Measurements from ENCODE around the gene ITPR1.

The ITPR1 gene

DNA sequence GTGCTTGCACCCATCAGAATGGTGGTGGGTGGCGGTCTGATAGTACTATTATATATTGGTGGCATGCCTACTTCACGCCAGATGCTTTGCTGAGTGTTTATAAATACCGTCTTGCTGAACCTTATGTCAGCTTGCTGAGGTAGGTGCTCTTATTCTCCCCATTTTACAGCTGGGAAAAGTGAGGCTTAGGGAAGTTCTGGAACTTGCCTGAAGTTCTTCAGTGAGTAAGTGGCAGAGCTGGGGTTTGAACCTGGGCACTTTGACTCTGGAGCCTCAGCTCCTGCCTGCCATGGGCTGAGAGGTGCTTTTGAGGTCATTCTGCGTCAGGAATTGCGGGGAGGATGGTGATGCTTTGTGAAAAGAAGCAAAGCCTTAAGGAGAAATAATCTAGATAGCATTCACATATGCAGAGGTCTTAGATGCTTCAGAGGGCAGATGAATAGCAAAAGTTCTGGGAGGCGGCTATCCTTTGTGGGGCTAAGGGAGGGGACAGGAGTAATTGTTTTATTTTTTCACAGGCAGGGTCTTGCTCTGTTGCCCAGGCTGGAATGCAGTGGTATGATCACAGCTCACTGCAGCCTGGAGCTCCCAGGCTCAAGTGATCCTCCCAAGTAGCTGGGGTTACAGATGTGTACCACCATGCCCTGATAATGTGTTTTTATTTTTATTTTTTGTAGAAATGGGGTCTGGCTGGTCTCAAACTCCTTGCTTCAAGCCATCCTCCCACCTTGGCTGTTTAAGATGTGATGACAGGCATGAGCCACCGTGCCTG is 18.5 kb downstream of the ITPR1 start:
- DNase-seq = no peak

DNA sequence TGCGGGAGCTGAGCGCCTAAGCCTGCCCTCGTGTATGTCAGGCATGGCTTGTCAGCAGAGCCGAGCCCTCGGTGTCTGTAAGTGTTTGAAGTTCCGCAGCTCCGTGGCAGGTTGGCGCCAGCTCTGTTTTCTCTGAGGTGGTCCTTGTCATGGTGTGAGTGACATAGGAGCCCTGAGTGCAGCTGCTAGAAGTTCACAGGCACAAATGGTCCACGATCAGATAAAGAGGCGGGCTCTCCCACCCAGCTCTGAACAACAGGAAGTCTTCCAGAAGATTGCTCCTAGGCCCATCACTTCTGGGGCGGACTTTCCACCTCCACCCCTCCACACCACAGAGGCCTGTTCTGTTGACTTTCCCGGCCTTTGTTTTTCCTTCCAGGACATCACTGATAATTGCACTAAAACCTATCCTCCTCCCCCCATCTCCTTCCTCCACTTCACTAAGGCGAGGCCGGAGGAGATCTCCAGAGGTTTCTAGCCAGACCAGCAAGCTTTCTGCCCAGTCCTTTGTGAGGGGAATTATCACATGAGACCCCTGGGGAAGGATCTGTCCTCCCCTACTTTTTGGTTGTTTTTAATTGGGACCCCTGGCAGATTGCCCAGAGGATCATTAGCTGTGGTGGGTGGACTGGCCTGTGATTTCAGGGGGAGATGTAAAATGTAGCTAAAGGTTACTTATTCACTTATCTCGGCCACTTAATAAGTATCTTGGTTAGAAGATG is 19.9 kb downstream of the ITPR1 start:
- no peak for DNase-seq

DNA sequence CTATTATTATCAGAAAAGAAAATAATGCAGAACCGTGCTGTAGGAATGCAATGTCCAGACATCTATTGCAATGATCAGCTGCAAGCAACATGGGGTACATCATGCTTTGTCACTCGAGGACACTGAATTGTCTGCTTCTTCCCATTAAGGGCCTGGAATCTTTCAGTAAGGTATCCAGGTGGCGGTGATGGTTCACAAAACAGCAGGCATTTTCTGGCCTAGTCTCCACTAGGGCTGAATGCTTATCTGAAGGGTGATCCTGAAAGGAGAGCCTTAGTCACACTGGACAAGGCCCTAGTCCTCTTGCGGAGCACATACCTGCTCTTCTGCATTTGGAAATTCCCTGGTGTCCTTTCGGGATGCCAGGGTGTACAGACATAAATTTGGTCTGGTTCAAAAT is 21.2 kb downstream of the ITPR1 start:
- no peak for DNase-seq

DNA sequence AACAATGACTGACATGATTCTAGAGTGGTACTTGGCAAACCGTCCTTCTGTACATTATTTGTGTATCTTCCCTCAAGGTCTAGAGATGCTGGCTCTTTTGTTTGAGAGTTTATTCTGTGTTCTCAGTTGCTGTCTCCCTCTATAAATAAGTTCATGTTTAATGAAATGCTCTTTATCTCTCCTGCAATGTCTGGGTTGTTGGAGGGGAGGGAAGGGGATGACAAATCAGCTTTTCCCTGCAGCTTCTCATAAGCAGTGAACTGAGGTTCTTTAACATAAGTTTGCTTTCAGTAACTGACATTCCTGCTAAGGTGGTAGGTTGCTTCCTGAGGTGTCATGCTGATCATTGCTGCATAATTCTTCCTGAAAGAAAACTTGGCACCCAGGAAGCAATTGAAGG is 21.8 kb downstream of the ITPR1 start:
- DNase-seq = no peak

DNA sequence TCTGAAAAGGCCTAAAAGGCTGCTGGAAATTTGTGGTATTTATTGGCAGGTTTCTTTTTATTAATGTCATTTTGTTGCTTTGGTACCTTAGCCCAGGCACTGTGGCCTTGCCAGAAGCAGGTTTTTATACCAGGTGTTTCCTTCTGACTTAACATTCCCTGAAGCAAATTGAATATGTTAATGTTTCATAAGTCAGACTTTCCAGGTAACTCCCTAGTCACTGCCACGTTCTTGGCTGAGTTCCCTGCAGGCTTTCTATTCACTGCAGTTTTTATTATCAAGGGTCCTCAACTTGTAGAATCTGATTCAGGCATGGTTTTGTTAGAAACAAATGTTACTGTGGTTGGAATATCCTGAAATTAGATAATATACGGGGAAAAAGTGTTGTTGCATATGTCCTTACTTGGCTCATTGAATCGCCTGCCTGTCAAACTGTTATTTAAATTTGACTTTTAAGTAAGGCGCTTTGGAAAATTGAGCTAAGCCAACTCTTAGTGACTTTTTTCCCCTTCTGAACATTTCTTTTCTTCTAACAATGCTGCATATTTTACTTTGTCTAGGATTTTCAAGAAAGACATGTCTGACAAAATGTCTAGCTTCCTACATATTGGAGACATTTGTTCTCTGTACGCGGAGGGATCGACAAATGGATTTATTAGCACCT is 22.9 kb downstream of the ITPR1 start:
- DNase-seq = no peak

DNA sequence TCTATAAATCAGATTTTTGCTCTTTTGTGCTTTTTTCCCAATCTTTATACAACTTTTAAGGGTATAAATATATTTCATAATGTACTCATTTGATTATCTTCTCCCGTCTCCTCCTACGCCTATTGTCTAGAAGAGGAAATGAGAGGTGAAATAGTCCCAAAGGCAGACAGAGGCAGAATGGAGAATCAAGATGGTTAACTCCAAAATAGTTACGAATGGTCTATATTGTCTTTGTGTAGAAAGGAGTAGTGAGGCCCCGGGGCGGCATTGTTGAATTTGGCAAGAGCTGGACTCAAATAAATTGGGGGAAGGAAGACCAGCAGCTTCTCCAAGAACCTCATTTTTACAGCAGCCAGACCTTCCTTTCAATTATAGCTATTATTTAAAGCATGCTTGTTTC is 23.9 kb downstream of the ITPR1 start:
- no peak for DNase-seq

DNA sequence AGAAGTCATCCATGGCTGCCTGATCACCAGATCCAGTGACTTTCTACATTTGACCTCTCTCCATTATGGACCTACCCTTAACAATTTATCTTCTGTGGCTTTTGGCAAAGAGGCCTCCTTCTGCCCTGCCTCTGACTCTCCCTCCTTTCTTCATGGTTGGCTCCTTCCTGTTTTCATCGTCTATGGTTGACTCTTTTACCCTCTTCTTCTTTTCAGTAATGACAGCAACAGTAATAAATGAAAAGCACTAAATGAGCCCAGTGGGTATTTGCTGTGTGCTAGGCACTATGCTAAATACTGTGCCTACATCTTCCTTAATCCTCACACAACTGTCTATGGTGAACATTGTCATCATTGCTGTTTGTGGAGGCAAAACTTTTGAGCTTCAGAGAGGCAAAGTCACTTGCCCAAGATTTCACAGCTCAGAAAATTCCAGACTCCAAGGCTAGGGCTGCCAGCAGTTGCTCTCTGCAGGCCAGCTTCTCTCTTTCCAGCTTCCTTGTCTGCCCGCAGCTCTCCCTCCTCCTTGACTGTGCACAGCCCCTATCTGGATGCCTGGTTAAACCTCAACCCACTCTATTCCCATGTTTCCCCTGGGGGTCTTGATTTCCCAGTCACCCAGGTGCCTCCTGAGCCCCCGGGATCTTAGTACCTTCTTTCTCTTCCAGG is 24.6 kb downstream of the ITPR1 start:
- DNase-seq = no peak

DNA sequence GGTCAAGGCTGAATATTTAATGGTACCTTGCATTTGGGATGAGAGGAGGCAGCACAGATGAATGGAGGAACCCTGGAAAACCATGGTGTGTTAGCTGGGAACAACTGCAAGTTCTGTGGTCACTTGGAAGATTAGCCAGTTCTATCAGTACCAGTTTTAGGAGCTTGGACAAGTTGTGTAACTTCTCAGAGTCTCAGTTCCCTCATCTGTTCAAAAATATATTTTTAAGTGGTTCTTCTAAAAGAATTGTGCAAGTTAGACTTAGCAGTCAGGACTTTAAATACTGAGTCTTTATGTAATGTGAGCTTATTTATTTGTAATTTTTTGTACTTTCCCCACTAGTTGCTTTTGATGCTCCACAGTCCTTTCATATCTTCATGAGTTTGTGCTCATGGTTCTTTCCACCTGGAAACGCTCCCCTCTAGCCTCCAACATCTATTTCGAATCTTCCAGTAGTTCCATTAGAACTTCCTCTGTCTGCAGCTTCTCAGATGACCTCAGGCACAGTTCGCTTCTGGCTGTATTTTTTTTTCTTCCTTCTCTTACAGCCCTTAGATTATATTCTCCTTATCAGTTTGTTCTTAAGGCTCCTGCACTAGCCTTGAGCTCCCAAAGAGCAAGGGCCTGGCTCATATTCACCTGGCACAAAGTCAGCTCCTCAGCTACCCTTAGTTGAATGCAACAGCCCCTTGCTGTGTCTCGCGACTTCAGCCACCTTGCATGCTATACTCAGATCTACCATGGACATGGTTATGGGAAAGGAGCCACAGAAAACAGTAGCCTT is 27.1 kb downstream of the ITPR1 start:
- DNase-seq = no peak

DNA sequence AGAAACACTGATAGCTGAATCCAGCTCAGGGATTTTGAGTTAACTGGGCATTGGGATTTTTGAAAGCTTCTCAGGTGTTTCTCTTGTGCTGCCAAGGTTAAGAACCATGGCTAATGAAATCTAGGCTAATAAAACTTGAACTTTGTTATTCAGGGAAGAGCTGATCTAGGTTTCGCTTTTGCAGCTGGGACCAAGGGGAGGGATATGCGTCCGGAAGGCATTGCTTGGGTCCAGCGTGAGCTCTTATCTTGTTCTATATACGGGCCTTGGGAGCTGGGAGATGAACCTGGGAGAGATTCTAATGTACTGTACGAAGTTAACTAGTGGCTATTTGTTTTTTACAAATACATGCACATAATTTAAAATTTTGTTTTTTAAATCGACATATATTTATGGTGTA is 29.8 kb downstream of the ITPR1 start:
- DNase-seq = no peak

DNA sequence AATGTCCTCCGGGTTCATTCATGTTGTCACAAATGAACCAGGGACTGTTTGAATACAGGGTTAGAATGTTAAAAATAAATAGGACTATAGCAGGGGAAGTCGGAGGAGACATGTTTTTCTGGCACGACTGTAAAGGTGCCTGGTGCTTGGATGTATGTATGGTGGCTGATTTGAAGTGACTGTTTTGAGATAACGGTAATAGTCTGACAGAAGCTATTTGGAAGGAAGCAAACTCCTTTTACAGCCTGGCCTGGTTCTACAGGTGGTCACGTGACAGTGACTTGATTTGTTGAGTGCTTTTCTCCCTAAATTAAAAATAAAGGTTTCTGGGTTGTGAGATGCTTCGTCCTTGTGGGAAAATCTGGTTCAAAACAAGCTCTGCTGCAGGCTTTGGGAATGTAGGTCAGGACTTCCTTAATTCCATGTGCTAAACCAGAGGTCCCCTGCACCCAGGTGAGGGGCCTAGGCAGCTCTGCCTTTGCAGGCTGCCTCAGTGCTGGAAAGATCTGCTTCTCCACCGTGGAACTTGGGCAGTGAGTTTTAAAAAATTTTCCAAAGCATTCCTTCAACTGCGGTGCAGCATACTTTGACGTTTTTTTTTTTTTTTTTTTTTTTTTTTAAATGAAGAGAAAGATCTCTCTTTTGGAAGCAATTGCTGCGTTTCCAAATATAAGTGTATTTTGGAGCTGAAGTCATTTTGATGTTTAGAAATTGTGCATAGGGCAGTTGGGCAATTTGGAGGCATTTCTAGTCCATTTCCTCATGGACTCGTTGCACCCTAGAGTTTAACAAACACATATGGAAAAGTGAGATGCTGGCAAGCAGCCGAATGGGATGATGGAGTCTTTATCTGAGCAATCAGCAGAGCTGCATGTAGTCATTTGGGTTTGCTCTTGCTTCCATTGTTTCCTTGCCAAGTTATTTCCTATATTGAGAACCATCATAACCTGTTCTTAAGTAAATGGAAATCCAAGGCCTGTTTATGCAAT is 30.9 kb downstream of the ITPR1 start:
- DNase-seq = no peak

DNA sequence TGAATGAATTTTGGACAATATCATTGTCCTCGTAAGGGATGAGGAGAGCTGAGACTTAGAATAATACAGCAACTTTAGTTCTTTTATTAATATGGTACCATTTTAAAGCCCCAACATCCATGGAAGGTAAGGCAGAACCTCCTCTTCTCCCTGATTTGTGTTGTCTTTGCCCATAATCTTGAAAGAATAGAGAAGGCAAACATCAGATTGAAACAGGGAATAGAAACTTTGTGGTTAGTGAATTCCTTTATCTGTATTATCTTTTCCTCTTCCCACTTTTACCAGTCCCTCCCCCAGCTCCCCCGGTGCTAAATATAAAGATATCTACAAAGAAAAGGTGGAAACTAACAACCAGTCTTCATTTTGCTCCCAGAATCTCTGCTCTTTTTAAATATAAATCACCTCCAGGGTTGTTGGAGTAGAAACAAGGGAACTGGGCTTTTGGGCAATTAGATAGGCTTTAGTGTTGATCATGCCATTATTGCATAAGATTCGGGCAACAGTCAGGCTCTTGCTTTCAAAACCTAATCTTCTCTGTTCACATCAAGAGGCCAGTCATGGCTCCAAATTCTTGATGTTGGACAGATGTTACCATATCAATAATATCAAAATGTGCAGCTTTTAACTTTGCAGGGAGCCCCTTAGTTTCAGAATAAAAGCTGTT is 32.5 kb downstream of the ITPR1 start:
- DNase-seq = no peak

DNA sequence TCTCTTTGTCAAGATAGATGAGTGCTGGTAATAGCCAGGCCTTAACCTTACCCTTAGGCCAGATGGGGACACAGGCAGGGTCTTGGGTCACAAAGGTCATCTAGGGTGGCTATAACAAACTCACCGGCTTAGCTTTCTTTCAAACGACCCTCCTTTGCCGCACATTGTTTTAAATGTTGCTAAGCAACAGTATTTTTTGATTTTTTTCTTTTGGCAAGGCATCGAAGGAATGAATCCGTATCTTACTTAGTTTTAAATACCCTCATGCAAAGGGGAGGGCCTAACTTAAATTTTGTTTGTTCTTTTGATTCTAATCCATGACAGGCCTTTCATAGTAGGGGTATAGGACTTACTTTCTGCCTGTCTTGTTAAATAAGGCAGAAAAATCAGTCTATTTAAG is 35.2 kb downstream of the ITPR1 start:
- DNase-seq = no peak

DNA sequence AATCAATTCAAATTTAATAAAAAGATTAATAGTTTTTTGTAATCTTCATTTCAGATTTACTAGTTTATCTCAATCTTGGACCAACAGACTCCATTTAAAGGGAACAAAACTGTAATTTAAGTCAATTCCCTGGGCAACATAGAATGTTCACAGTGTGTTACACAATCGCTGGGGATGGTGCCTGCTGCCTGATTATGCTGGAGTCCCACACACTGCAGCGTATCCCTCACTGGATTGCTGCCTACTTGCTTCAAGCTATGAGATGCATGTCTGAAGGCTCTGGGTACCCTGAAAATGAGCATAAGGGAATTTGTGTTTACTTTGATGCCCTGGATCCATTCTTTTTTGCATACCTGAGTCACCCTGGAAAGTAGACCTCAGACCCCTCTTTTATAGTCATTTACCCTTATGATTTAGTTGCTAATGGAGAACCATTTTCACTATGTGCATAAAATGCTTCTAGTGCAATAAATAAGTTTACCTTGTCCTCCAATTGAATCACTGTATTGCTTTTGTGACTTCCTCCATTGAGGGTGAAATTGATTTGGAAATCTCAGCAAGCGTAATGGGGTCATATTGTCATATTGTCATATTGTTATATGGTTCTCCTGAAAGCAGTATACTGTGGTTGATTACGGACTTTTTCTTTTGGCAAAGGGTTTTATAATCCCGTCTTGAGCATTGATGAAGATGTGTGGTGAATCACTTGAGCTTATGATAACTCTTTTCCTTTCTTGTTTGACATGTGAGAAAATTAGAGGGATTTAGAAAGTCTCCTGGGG is 35.9 kb downstream of the ITPR1 start:
- no peak for DNase-seq

DNA sequence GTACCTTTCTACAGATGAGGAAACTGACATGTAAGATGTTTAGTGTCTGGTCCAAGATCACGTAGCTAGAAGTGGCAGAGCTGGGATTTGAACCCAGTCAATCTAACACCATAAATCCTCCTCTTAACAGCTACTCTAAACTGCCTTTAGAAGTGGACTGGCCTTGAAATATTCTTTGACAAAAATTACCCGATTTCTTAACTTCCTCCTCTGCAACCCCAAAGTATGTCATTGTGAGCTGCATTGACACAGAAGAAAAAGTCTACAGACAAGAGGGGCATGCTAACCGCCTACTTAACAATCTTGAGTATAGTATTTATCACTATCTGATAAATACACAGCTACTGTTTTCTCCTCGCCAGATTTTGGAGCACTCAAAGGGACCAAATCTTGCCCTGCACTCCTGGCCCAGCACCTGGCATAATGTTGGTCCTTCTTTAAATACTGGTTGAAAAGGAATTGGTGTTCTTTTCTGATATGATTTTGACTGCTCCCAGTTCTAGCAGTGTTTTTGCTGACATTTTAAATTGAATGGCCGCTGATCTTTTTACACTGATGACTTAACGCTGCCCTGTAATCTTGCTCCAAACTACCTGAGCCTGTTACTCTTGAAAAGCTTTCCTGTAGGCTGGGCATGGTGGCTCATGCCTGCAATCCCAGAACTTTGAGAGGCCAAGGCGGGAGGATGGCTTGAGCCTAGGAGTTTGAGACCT is 36.9 kb downstream of the ITPR1 start:
- no peak for DNase-seq

DNA sequence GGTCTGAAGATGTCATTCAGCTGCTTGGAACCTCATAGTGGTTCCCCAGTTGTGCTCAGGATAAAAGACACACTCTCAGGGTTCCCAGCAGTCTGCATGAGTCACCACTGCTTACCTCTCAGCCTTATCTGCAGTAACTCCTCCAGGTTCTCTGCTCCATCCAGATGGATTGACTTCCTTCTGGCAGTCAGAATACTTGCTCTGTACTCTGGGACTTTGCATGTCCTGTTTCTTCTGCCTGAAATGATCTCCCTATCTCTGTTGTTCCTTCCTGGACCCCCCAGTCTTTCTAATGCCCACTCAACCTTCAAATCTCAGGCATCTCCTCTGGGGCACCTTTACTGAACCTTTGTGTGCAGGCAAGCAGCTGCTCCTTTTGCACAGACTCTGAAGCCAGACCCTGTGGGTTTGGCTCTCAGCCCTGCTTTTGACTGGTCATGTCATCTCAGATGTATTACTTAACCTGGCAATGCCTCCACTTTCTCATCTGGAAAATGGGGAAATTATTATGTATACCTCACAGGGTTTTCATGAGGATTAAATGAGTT is 38.4 kb downstream of the ITPR1 start:
- DNase-seq = no peak

DNA sequence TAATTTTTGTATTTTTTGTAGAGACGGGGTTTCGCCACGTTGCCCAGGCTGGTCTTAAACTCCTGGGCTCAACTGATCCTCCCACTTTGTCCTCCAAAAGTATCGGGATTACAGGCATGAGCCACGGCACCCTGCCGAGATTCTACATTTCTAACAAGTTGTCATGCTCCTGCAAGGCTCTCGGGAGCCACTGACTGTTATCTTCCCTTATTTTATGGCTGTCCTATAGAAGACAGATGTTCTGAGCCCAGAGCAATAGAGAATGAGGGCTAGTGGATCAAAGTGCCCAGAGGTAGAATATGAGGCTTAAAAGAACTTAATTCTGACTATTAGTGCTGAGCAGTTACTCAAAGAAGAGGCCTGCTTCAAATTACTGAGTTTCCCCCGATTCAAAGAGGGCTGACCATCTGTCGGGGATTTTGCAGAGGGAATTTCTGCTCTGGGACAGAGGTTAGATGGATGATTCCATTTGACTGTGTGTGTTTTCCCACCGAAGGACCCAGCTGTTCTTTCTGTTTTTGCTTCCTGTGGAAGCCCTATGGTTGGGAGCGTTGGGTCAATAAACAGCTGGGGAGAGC is 39.5 kb downstream of the ITPR1 start:
- DNase-seq = no peak

DNA sequence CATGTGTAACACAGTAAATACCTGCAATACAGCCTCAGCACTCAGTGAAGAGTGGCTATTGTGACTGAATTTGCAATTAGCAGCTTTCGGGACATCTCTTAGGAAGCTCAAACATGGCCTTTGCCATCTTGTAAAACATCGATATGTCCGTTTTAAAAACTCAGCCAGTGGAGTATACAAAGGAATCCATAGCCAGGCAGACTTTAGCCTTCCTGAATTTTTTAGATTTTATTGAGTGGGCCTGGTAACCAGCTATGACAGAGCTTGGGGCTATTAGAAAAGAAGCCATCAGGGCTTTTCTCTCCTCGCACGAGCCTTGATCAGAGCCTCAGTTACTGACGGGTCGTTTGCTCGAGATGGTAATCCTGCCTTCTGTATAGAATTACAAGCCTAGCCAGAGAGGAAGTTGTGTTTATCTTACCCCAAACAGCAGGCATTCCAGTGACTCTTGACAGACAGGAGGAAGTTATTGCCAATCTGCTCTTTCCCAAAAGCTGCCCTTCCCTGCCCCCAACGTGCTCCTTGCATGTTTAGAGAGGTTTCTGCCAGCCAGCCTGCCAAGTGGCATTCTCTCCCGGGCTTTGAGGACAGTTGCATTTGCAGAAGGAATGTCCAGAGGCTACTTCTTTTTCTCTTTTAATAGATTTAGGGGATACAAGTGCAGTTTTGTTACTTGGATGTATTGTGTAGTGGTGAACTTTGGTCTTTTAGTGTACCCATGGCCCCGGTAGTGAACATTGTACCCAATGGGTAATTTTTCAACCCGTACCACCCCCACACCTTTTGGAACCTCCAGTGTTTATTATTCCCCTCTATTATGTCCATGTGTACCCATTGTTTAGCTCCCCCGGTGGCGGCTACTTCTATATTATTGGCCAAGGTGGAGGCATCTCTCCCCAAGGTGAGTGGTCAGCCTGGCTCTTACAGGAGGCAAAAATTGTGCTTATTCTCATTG is 40.6 kb downstream of the ITPR1 start:
- no peak for DNase-seq
